Stimulated activated CD4-positive, alpha-beta T cell treated with anti-CD3 and anti-CD28 coated beads, Interleukin-4, amount 100 ng/mL, for 24 hours (primary cell): ENCODE results near the gene CNTNAP2.

Experiments used
- DNase-seq: peaks from one replicate; pipeline ENCODE4 v3.0.0-alpha.2; 2020

The CNTNAP2 gene

GRCh38 chr7:147298611-147299043, 1182.0 kb downstream of the CNTNAP2 start:
- no peak for DNase-seq

GRCh38 chr7:147300293-147300692, 1183.7 kb downstream of the CNTNAP2 start:
- DNase-seq = no peak

GRCh38 chr7:147304376-147304775, 1187.8 kb downstream of the CNTNAP2 start:
- DNase-seq = no peak

- no peak for DNase-seq
Measured at GRCh38 chr7:147305827-147306226, 1189.2 kb downstream of the CNTNAP2 start.

- no peak for DNase-seq
Measured at GRCh38 chr7:147308539-147308938, 1191.9 kb downstream of the CNTNAP2 start.

- no peak for DNase-seq
Measured at GRCh38 chr7:147311336-147311735, 1194.7 kb downstream of the CNTNAP2 start.

- DNase-seq = no peak
Measured at GRCh38 chr7:147321504-147321903, 1204.9 kb downstream of the CNTNAP2 start.

- DNase-seq = no peak
Measured at GRCh38 chr7:147332988-147333387, 1216.4 kb downstream of the CNTNAP2 start.

GRCh38 chr7:147363101-147363500, 1246.5 kb downstream of the CNTNAP2 start:
- no peak for DNase-seq

GRCh38 chr7:147376192-147376591, 1259.6 kb downstream of the CNTNAP2 start:
- no peak for DNase-seq

GRCh38 chr7:147380926-147381325, 1264.3 kb downstream of the CNTNAP2 start:
- no peak for DNase-seq

- no peak for DNase-seq
Measured at GRCh38 chr7:147394329-147394728, 1277.7 kb downstream of the CNTNAP2 start.

- no peak for DNase-seq
Measured at GRCh38 chr7:147400221-147400689, 1283.7 kb downstream of the CNTNAP2 start.

GRCh38 chr7:147400925-147401324, 1284.3 kb downstream of the CNTNAP2 start:
- no peak for DNase-seq

GRCh38 chr7:147405621-147406020, 1289.0 kb downstream of the CNTNAP2 start:
- no peak for DNase-seq

GRCh38 chr7:147406521-147407135, 1290.0 kb downstream of the CNTNAP2 start:
- no peak for DNase-seq

GRCh38 chr7:147411096-147411495, 1294.5 kb downstream of the CNTNAP2 start:
- no peak for DNase-seq

- no peak for DNase-seq
Measured at GRCh38 chr7:147412109-147412508, 1295.5 kb downstream of the CNTNAP2 start.

- DNase-seq = no peak
Measured at GRCh38 chr7:147412782-147413556, 1296.4 kb downstream of the CNTNAP2 start.

- DNase-seq = no peak
Measured at GRCh38 chr7:147413557-147413870, 1296.9 kb downstream of the CNTNAP2 start.

- no peak for DNase-seq
Measured at GRCh38 chr7:147415991-147416390, 1299.4 kb downstream of the CNTNAP2 start.

GRCh38 chr7:147418966-147419365, 1302.4 kb downstream of the CNTNAP2 start:
- no peak for DNase-seq

GRCh38 chr7:147423875-147424274, 1307.3 kb downstream of the CNTNAP2 start:
- DNase-seq = no peak

GRCh38 chr7:147428075-147428474, 1311.5 kb downstream of the CNTNAP2 start:
- DNase-seq = no peak

- no peak for DNase-seq
Measured at GRCh38 chr7:147429961-147430360, 1313.4 kb downstream of the CNTNAP2 start.
